WTC11 (cell line): ENCODE measurements around the gene PPP2R2C. TPM values are rescaled to one million over a fixed set of nuclear protein-coding genes. Genes with fewer than 3 reads are reported as not detected.

Source experiments
- ATAC-seq: fragments of 200-7000 bp; cut with Tn5 transposase; 2 replicates; pipeline ENCODE4 v1.10.0; 2021; ENCODE audit warnings: mild to moderate bottlenecking, moderate library complexity
- CTCF ChIA-PET: fragments of 300-600 bp; sonication (Branson Sonifier 250); formaldehyde crosslinking; loops from one replicate; lab custom pipeline; 2021; ENCODE audit warnings: antibody characterized with exemption; lab: Charles Lee
- POLR2A ChIA-PET: fragments of 350-600 bp; sonication (Branson Sonifier 250); formaldehyde crosslinking; loops from one replicate; lab custom pipeline; 2021; ENCODE audit warnings: antibody characterized with exemption; lab: Charles Lee
- DNase-seq: peaks from one replicate; pipeline ENCODE4 v3.0.0; 2021; ENCODE audit warnings: low spot score
- H3K27ac Mint-ChIP-seq: 2 replicates; pipeline ENCODE4 v1.8.0; 2021; ENCODE audit warnings: mixed read lengths
- H3K27me3 Mint-ChIP-seq: 2 replicates; pipeline ENCODE4 v1.8.0; 2021; ENCODE audit warnings: low read depth, mild to moderate bottlenecking, moderate library complexity, mixed read lengths
- H3K36me3 Mint-ChIP-seq: 2 replicates; pipeline ENCODE4 v1.8.0; 2021; ENCODE audit warnings: mixed read lengths
- H3K4me1 Mint-ChIP-seq: 2 replicates; pipeline ENCODE4 v1.8.0; 2022; ENCODE audit warnings: mixed read lengths
- H3K4me3 Mint-ChIP-seq: 2 replicates; pipeline ENCODE4 v1.8.0; 2021; ENCODE audit warnings: mild to moderate bottlenecking, moderate library complexity, mixed read lengths
- H3K9me3 Mint-ChIP-seq: 2 replicates; pipeline ENCODE4 v1.8.0; 2021; ENCODE audit warnings: mixed read lengths
- CBFB ChIP-seq: sonication (generic); formaldehyde crosslinking; IDR thresholded peaks from 2 replicates; pipeline ENCODE4 v1.8.1; 2022; ENCODE audit warnings: mild to moderate bottlenecking, low read depth, missing genetic modification reagents
- CREB1 ChIP-seq: sonication (generic); formaldehyde crosslinking; IDR thresholded peaks from 2 replicates; pipeline ENCODE4 v1.8.0; 2023; ENCODE audit warnings: mild to moderate bottlenecking, missing genetic modification reagents
- FOXP1 ChIP-seq: sonication (generic); formaldehyde crosslinking; IDR thresholded peaks from 2 replicates; pipeline ENCODE4 v1.8.0; 2022; ENCODE audit warnings: missing genetic modification reagents, mild to moderate bottlenecking, moderate library complexity, borderline replicate concordance
- GABPB1 ChIP-seq: sonication (generic); formaldehyde crosslinking; IDR thresholded peaks from 2 replicates; pipeline ENCODE4 v1.8.1; 2023; ENCODE audit warnings: mild to moderate bottlenecking, missing genetic modification reagents
- IRF2 ChIP-seq: sonication (generic); formaldehyde crosslinking; IDR thresholded peaks from 2 replicates; pipeline ENCODE4 v1.8.0; 2022; ENCODE audit warnings: low read depth, missing genetic modification reagents, borderline replicate concordance
- JUN ChIP-seq: sonication (generic); formaldehyde crosslinking; IDR thresholded peaks from 2 replicates; pipeline ENCODE4 v1.8.0; 2023; ENCODE audit warnings: mild to moderate bottlenecking, missing genetic modification reagents
- RELA ChIP-seq: sonication (generic); formaldehyde crosslinking; IDR thresholded peaks from 2 replicates; pipeline ENCODE4 v1.8.1; 2022; ENCODE audit warnings: missing genetic modification reagents, mild to moderate bottlenecking, borderline replicate concordance
- ZNF138 ChIP-seq: sonication (generic); formaldehyde crosslinking; conservative IDR thresholded peaks from 2 replicates; pipeline ENCODE4 v1.8.1; 2022; ENCODE audit warnings: mild to moderate bottlenecking, moderate library complexity, missing genetic modification reagents
- total RNA-seq: library from RNA; stranded (reverse); gene quantifications from 3 replicates; pipeline ENCODE4 v1.2.3, GENCODE V29; 2021
- TF ChIP-seq, protein P1 (sequence below): fragments of 250-450 bp; sonication (Bioruptor Pico); IDR thresholded peaks from 2 replicates; pipeline ENCODE4 v1.9.0; 2021; ENCODE audit warnings: mild to moderate bottlenecking
- TF ChIP-seq, protein P2 (sequence below): sonication (generic); formaldehyde crosslinking; IDR thresholded peaks from 2 replicates; pipeline ENCODE4 v1.8.1; 2022; ENCODE audit warnings: mild to moderate bottlenecking, missing genetic modification reagents, moderate library complexity, borderline replicate concordance
- TF ChIP-seq, protein P3 (sequence below): fragments of 250-450 bp; sonication (Bioruptor Pico); IDR thresholded peaks from 2 replicates; pipeline ENCODE4 v1.9.0; 2021; ENCODE audit warnings: mild to moderate bottlenecking
- TF ChIP-seq, protein P4 (sequence below): sonication (generic); formaldehyde crosslinking; IDR thresholded peaks from 2 replicates; pipeline ENCODE4 v1.8.1; 2023; ENCODE audit warnings: mild to moderate bottlenecking, missing genetic modification reagents
- TF ChIP-seq, protein P5 (sequence below): sonication (generic); formaldehyde crosslinking; conservative IDR thresholded peaks from 2 replicates; pipeline ENCODE4 v1.8.1; 2023; ENCODE audit warnings: mild to moderate bottlenecking, low read depth, missing genetic modification reagents, moderate library complexity
- TF ChIP-seq, protein P6 (sequence below): sonication (generic); formaldehyde crosslinking; IDR thresholded peaks from 2 replicates; pipeline ENCODE4 v1.8.1; 2023; ENCODE audit warnings: mild to moderate bottlenecking, missing genetic modification reagents
- TF ChIP-seq, protein P7 (sequence below): sonication (generic); formaldehyde crosslinking; IDR thresholded peaks from 2 replicates; pipeline ENCODE4 v1.8.0; 2022; ENCODE audit warnings: mild to moderate bottlenecking, missing genetic modification reagents

Gene PPP2R2C
- total RNA-seq, 1 experiment from 2014 or later = 11.5 TPM

DNA sequence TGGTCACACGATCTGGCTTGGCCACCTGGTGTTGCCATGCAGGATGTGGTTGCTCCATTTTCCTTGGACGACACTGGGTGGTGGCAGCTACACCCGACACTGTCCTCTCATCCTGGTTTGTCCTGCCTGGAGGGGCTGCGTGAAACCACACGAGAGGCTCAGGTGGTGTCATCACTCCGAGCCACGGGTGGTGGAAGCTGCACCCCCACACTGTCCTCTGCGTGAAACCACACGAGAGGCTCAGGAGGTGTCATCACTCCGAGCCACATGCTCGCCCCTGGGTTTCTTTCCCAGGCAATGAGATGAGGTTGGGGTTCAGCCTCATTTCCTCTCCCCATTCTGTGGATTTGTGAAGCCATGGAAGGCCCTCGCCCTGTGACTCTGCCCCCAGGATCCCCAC is 168.5 kb downstream of the PPP2R2C start:
- Mint-ChIP-seq H3K4me3 (no peak overlapping the region), H3K27me3 (peaks cover 13% of the 10 kb centered on the region), H3K9me3 (peaks cover 6% of the 10 kb centered on the region), H3K36me3 (peaks cover 27% of the 10 kb centered on the region), H3K27ac (no peak overlapping the region), H3K4me1 (no peaks in the 10 kb centered on the region)
- POLR2A ChIA-PET = no interaction called here
- CTCF ChIA-PET = interaction anchor here (2.3 kb wide), 1 partner anchor 53 kb away, joined by 6 read pairs; no protein-coding TSS in a partner anchor
- no peak for ATAC-seq
- DNase-seq = no peak
- no peak for TF ChIP-seq RELA (CRISPR knock-in tag)
- no peak for TF ChIP-seq ZNF138 (CRISPR knock-in tag)
- no peak for TF ChIP-seq GABPB1 (CRISPR knock-in tag)
- TF ChIP-seq, protein P1, sequence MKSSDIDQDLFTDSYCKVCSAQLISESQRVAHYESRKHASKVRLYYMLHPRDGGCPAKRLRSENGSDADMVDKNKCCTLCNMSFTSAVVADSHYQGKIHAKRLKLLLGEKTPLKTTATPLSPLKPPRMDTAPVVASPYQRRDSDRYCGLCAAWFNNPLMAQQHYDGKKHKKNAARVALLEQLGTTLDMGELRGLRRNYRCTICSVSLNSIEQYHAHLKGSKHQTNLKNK (CRISPR knock-in tag) = no peak
- TF ChIP-seq CREB1 (CRISPR knock-in tag) = no peak
- TF ChIP-seq, protein P2, sequence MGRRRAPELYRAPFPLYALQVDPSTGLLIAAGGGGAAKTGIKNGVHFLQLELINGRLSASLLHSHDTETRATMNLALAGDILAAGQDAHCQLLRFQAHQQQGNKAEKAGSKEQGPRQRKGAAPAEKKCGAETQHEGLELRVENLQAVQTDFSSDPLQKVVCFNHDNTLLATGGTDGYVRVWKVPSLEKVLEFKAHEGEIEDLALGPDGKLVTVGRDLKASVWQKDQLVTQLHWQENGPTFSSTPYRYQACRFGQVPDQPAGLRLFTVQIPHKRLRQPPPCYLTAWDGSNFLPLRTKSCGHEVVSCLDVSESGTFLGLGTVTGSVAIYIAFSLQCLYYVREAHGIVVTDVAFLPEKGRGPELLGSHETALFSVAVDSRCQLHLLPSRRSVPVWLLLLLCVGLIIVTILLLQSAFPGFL (CRISPR knock-in tag) = no peak
- TF ChIP-seq JUN (CRISPR knock-in tag) = no peak
- TF ChIP-seq, all 79 proteins: peak for 0

DNA sequence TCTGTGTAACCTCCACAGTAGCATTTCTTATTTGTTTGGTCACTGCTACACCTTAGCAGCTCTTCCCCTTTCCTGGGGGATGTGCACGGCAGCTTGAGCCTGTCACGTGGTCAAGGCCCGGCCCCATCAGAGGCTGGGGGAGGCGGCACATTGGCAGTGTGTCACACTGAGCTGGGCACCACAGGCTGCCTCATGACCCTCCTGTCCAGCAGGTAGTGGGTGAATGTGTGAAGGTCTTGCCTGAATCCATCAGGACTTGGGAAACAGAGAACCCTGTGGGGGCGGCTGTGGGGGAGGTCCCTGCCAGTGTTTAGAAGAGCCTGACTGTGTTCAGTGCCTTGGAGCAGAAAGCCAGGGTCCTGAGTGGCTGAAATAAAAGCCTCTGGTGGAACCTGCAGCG is 169.5 kb downstream of the PPP2R2C start:
- Mint-ChIP-seq H3K27ac (no peak overlapping the region), H3K36me3 (peaks cover 24% of the 10 kb centered on the region), H3K27me3 (peaks cover 4% of the 10 kb centered on the region), H3K9me3 (no peaks in the 10 kb centered on the region)
- CTCF ChIA-PET = interaction anchor here (2.3 kb wide), 1 partner anchor 52 kb away, joined by 6 read pairs; no protein-coding TSS in a partner anchor
- no peak for ATAC-seq
- DNase-seq = no peak
- TF ChIP-seq, protein P3, sequence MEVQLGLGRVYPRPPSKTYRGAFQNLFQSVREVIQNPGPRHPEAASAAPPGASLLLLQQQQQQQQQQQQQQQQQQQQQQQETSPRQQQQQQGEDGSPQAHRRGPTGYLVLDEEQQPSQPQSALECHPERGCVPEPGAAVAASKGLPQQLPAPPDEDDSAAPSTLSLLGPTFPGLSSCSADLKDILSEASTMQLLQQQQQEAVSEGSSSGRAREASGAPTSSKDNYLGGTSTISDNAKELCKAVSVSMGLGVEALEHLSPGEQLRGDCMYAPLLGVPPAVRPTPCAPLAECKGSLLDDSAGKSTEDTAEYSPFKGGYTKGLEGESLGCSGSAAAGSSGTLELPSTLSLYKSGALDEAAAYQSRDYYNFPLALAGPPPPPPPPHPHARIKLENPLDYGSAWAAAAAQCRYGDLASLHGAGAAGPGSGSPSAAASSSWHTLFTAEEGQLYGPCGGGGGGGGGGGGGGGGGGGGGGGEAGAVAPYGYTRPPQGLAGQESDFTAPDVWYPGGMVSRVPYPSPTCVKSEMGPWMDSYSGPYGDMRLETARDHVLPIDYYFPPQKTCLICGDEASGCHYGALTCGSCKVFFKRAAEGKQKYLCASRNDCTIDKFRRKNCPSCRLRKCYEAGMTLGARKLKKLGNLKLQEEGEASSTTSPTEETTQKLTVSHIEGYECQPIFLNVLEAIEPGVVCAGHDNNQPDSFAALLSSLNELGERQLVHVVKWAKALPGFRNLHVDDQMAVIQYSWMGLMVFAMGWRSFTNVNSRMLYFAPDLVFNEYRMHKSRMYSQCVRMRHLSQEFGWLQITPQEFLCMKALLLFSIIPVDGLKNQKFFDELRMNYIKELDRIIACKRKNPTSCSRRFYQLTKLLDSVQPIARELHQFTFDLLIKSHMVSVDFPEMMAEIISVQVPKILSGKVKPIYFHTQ (CRISPR knock-in tag) = no peak
- TF ChIP-seq, protein P4, sequence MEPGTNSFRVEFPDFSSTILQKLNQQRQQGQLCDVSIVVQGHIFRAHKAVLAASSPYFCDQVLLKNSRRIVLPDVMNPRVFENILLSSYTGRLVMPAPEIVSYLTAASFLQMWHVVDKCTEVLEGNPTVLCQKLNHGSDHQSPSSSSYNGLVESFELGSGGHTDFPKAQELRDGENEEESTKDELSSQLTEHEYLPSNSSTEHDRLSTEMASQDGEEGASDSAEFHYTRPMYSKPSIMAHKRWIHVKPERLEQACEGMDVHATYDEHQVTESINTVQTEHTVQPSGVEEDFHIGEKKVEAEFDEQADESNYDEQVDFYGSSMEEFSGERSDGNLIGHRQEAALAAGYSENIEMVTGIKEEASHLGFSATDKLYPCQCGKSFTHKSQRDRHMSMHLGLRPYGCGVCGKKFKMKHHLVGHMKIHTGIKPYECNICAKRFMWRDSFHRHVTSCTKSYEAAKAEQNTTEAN (CRISPR knock-in tag) = no peak
- TF ChIP-seq, protein P5, sequence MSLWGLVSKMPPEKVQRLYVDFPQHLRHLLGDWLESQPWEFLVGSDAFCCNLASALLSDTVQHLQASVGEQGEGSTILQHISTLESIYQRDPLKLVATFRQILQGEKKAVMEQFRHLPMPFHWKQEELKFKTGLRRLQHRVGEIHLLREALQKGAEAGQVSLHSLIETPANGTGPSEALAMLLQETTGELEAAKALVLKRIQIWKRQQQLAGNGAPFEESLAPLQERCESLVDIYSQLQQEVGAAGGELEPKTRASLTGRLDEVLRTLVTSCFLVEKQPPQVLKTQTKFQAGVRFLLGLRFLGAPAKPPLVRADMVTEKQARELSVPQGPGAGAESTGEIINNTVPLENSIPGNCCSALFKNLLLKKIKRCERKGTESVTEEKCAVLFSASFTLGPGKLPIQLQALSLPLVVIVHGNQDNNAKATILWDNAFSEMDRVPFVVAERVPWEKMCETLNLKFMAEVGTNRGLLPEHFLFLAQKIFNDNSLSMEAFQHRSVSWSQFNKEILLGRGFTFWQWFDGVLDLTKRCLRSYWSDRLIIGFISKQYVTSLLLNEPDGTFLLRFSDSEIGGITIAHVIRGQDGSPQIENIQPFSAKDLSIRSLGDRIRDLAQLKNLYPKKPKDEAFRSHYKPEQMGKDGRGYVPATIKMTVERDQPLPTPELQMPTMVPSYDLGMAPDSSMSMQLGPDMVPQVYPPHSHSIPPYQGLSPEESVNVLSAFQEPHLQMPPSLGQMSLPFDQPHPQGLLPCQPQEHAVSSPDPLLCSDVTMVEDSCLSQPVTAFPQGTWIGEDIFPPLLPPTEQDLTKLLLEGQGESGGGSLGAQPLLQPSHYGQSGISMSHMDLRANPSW (CRISPR knock-in tag) = no peak
- TF ChIP-seq CBFB (CRISPR knock-in tag) (no peak), FOXP1 (no peak), IRF2 (CRISPR knock-in tag) (no peak)
- TF ChIP-seq, protein P6, sequence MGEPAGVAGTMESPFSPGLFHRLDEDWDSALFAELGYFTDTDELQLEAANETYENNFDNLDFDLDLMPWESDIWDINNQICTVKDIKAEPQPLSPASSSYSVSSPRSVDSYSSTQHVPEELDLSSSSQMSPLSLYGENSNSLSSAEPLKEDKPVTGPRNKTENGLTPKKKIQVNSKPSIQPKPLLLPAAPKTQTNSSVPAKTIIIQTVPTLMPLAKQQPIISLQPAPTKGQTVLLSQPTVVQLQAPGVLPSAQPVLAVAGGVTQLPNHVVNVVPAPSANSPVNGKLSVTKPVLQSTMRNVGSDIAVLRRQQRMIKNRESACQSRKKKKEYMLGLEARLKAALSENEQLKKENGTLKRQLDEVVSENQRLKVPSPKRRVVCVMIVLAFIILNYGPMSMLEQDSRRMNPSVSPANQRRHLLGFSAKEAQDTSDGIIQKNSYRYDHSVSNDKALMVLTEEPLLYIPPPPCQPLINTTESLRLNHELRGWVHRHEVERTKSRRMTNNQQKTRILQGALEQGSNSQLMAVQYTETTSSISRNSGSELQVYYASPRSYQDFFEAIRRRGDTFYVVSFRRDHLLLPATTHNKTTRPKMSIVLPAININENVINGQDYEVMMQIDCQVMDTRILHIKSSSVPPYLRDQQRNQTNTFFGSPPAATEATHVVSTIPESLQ (CRISPR knock-in tag) = no peak
- TF ChIP-seq, protein P7, sequence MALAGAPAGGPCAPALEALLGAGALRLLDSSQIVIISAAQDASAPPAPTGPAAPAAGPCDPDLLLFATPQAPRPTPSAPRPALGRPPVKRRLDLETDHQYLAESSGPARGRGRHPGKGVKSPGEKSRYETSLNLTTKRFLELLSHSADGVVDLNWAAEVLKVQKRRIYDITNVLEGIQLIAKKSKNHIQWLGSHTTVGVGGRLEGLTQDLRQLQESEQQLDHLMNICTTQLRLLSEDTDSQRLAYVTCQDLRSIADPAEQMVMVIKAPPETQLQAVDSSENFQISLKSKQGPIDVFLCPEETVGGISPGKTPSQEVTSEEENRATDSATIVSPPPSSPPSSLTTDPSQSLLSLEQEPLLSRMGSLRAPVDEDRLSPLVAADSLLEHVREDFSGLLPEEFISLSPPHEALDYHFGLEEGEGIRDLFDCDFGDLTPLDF (CRISPR knock-in tag) = no peak
- TF ChIP-seq, all 79 proteins: peak for 0
- POLR2A ChIA-PET = no interaction called here
- no peaks in the 10 kb centered on the region for H3K4me1 Mint-ChIP-seq
- H3K4me3 Mint-ChIP-seq = no peak overlapping the region
